ENCODE results near the gene FKBP15.
A peak's percentile ranks its signal among the peaks of the same experiment; 100 is the strongest.
"Not testable (repeated sequence)": the region's sequence is repeated elsewhere in the genome, so short reads cannot be mapped to it uniquely, and the experiment has no call there.

The FKBP15 gene

DNA sequence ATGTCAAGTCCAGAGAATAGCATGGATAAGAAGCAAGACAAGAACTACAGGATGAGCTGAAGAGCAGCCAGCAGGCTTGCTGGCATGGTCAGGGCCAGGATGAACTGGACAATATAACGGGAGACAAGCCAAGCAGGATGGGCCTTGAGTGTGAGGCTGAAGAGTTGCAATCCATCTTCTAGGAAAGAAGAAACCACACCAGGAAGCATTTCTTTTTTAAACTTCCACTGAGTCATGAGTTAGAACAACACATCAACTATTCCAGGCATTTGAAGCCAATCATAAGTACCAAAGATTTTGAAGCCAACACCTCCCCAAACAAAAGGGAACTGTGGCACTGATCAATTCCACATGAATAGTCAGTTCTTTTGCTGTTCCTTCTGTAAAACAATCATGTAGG is 43.0 kb downstream of the FKBP15 start:
- DNase-seq = no peak

DNA sequence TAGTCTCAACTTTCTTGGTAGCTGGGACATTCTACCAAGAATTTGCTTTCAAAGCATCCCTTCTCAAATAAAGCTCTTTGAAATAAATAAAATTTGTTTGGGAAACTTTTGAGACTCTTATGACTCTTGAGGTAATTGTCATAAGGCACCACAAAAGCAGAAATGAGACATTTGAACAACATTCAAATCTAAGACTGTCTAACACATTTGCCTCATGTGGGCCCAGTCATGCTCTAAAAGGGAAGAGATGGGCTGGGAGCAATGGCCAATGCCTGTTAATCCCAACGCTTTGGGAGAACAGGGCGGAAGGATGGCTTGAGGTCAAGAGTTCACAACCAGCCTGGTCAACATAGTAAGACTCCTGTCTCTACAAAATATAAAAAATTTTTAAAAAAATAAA is 43.8 kb downstream of the FKBP15 start:
- DNase-seq = no peak

- DNase-seq = no peak
These were observed 44.3 kb downstream of the FKBP15 start for GRCh38 chr9:113176803-113177202.

- no peak for DNase-seq
These were observed 47.7 kb downstream of the FKBP15 start for GRCh38 chr9:113173341-113173740.

- no peak for DNase-seq
These were observed 52.3 kb downstream of the FKBP15 start for GRCh38 chr9:113168809-113169208.

DNA sequence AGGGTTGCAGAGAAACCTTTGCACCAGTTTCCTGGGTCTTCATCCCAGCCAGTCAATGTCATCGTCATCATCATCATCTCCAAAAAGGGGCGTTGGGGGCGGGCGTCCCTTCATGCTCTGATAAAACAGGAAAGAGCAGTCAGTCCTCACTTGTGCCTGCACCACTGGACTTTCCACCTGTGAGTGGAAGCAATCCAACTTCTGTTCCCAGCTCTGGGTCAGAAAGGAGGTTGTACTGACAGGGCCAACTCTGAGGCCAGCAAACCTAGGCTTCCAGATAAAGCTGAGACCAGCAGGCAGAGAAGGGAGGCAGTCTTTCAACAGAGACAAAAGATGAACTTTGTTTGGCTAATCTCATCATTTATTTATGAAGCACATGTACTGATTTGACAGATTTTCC is 55.0 kb downstream of the FKBP15 start:
- no peak for DNase-seq

GRCh38 chr9:113164536-113165300 is 56.4 kb downstream of the FKBP15 start:
- no peak for DNase-seq

DNA sequence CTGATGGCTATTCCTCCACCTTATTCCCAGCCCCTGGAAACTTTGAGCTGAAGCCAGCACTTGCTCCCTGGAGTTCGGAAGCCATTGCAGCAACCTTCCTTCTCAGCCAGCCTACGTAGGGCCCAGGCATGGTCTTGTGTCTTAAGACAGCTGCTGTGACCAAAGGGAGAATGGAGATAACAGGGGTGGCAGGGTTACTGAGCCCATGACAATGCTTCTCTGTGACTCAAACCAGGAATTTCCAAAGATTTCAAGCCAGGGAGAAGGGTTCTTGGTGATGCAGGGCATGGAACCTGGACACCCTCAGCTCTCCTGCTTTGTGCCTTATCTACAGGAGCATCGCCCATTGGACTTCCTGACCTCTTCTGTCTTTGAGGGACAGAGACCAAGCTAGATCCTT is 58.1 kb downstream of the FKBP15 start:
- DNase-seq = no peak

- DNase-seq = no peak
These were observed 60.5 kb downstream of the FKBP15 start for GRCh38 chr9:113160571-113160970.

GRCh38 chr9:113158446-113158845 is 62.6 kb downstream of the FKBP15 start:
- DNase-seq = no peak

DNA sequence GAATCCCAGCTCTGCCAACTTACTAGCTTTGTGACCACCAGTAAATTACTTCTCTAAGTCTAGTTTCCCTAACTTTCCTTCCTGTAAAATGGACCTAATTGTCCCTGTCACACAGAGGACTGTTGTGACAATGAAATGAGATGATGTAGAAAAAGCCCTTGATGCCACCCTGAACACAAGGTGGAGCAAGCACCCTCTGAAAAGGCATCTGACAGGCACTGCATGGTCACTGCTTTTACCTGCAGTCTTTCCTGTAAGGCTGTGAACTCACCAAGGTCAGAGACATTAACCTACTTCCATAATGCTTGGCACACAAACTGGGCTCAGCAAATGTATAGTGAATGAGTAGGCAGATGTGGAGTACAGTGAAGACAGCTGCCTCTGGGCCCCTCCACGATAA is 64.2 kb downstream of the FKBP15 start:
- DNase-seq = no peak

GRCh38 chr9:113155911-113156588 is 65.0 kb downstream of the FKBP15 start:
- DNase-seq = peak; percentile 38 to 53

DNA sequence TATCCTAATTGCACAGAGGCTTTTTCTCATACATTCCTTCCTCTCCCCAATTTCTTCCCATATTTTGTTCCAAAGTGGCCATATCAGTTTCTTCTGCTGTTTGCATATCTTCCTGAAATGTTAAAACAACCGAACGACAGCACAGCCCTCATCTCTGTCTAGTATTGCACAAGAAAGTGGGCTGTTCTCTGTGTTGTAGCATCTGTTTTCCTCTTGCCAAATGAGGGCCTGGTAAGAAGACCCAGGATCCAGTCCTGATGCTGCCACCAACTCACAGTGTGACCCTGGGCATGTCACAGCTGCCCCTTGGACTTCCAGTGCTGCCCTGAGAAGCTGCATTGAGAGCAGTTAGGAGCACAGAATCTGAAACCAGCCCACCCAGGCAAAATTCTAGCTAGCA is 66.1 kb downstream of the FKBP15 start:
- DNase-seq = no peak

DNA sequence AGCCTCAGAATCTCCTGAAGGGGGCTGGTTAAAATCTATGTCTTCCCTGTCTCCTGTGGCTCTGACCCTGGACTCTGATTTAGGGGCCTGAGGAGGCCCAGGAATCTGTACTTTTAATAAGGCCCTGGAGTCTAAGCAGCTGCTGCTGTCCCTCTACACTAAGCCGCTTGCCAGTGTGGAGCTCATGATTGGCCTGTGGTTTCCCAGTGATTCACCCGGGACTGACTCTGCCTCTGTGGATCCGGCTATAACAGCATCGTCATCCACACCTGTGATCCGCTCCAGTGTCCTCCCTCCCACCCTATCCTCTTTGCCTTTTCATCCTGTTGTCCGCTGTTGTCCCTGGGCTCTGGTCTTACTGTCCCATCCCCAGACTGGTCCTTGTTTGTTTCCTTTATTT is 66.6 kb downstream of the FKBP15 start:
- peak in 1 of 2 donors; percentile 20 for DNase-seq

GRCh38 chr9:113153599-113153998 is 67.5 kb downstream of the FKBP15 start:
- DNase-seq = no peak

DNA sequence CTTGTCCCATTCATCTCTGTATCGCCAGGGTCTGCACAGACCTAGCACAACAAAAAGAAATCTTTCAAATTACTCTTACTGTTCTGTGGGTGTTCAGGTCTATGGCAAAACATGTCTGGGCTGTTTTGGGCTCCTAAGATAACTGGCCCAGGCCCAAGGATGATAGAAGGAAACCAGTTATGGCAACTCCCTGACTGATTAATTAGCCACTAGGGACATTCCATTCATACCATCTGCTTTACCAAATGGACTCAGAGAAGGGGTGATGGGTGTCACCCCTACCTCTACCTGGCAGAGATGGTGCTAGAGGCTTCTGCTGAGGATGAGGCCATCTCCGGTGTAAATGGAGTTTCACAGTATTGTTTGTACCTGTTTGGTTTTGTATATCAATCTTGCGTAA is 68.4 kb downstream of the FKBP15 start:
- peak in 1 of 2 donors; percentile 20 for DNase-seq

DNA sequence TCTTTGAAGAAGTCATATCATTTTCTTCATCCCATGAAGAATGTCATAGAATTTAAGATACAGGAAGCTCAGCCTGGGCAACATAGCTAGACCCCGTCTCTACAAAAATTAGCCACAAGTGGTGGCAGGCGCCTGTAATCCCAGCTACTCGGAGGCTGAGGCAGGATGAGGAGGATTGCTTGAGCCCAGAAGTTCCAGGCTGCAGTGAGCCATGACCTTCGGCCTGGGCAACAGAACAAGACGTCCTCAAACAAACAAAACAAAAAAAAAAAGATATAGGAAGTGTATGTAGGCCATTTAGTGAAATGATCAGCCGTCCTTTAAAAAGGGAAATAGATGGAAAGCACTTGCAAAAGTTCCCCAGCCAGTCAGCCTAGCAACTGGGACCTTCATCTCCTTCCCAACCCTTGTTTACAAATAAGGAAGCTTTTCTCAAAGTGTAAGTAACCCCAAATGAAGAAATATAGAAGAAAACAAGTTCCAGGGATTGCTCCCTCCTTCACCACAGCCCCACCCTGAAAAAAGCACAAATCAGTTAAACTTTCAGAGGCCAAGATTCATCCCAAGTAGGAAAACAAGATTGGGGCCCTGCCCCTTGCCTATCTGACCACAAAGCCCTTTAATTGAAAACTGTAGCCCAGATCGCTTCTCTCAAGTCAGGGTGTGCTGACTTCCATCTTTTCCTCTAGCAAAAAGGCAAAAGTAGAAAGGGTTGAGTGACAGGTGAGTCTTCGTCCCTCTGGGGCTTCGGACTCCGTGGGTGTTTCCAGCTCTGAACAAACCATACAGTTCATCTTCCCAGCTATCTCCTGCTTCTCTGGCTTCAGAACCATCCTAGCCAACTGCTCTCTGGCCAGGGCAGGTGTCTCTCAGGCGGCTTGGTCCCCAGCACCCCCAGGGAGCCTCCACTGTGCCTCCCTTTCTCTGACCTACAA is 69.1 kb downstream of the FKBP15 start:
- DNase-seq = peak; percentile 12 to 32

- peak; percentile 80 to 86 for DNase-seq
These were observed 70.1 kb downstream of the FKBP15 start, which contains the start of gene SLC31A2 for GRCh38 chr9:113150670-113151611. SLC31A2 (plus strand) TSS chr9:113151007; CDS start chr9:113151075, 68 bp downstream.

DNA sequence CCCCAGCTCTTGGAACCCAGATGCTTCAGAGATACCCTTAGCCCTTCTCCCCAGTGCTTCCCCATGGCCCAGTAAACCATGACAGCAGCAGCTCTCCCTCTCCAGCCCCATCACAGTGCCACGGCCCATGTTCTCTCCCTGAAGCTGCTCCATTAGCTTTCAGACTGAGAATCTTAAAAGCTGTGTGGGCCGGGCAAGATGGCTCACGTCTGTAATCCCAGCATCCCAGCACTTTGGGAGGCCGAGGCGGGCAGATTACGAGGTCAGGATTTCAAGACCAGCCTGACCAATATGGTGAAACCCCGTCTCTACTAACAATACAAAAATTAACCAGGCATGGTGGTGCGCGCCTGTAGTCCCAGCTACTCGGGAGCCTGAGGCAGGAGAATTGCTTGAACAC is 71.5 kb downstream of the FKBP15 start:
- DNase-seq = not testable (repeated sequence)

DNA sequence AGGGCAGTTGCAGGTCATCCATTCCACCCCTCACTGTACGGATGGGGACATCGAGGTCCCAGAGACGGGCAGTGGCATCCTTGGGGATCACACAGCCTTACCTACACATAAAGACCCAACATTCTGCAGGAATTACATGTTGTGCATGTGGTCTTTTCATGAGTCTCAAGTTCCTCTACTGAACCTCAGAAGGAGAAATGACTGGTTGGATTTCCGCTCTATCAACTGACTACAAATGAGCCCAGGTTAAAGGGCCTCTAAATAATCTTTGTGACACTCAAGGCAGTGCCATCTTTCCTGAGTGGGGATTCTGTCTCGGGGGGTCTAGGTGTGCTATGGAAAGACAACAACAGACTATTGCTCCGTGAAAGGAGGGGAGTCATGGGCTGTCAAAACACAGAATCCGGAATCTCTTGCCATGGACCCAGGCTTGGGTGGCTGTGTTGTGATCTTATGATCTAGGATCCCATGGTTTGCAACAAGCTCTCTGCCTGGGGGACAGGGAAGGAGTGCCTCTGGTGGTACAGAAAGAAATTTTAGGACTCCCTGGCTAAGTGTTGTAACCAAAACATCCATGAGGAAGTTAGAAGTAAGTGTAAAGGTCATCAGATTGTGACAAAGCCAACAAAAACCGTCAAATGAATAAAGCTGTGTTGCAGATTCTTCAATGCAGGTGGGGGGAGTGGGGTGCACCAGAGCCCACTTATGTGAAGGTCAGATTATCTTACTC is 72.1 kb downstream of the FKBP15 start:
- DNase-seq = no peak

DNA sequence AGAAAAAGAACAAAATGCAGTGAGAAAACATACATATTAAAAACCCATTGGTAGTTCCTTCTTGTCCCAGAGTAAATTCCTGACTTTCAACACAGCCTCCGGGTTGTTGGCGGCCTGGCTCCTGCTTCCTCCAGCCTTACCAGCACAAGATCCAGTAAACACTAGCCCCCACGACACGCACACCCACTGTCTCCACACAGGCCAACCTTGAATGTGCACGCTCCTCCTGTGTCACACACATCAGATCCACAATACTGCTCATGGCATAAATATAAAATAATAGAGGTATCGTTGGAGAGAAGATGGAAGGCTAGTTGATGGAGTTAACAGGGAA is 72.7 kb downstream of the FKBP15 start:
- no peak for DNase-seq
